LNCAP (cell line): ENCODE data around the gene SNTG2.

Experiments
- CTCF ChIP-seq: fragments of 450-650 bp; IDR thresholded peaks from 2 replicates; pipeline ENCODE4 v1.5.1; 2017; ENCODE audit warnings: mild to moderate bottlenecking

SNTG2 gene

GRCh38 chr2:975095-975494 is 24.4 kb downstream of the SNTG2 start:
- no peak for TF ChIP-seq CTCF

GRCh38 chr2:979069-979928 is 28.6 kb downstream of the SNTG2 start:
- no peak for TF ChIP-seq CTCF

- no peak for TF ChIP-seq CTCF
Measured at GRCh38 chr2:980176-980575, 29.5 kb downstream of the SNTG2 start.

- TF ChIP-seq CTCF = no peak
Measured at GRCh38 chr2:981258-981657, 30.6 kb downstream of the SNTG2 start.

GRCh38 chr2:981759-982158 is 31.1 kb downstream of the SNTG2 start:
- TF ChIP-seq CTCF = no peak

GRCh38 chr2:985317-985898 is 34.8 kb downstream of the SNTG2 start:
- no peak for TF ChIP-seq CTCF

GRCh38 chr2:987789-988188 is 37.1 kb downstream of the SNTG2 start:
- TF ChIP-seq CTCF = no peak
